OCI-LY1 (cell line): ENCODE results near the gene SOX18.

Experiments
- H2AFZ ChIP-seq: fragments of 200-600 bp; sonication (generic), shearing (Covaris generic); 2 replicates; pipeline ENCODE4 v1.6.0; 2014; ENCODE audit warnings: antibody characterized with exemption, mild to moderate bottlenecking, low read length
- H3F3A ChIP-seq: fragments of 200-600 bp; sonication (generic), shearing (Covaris generic); 2 replicates; pipeline ENCODE4 v1.6.0; 2014; ENCODE audit warnings: mild to moderate bottlenecking, antibody characterized with exemption, low read length, moderate library complexity; ENCODE audit not compliant: insufficient read depth
- H3K27ac ChIP-seq: fragments of 200-600 bp; sonication (generic); 2 replicates; pipeline ENCODE4 v1.5.1; 2014; ENCODE audit warnings: low read length, mixed run types, mild to moderate bottlenecking, low read depth; ENCODE audit not compliant: poor library complexity, severe bottlenecking
- H3K27me3 ChIP-seq: fragments of 200-600 bp; sonication (generic); 2 replicates; pipeline ENCODE4 v1.6.0; 2014; ENCODE audit warnings: antibody characterized with exemption, mild to moderate bottlenecking, low read length, moderate library complexity; ENCODE audit not compliant: insufficient read depth
- H3K36me3 ChIP-seq: fragments of 200-600 bp; sonication (generic); 2 replicates; pipeline ENCODE4 v1.6.1; 2014; ENCODE audit warnings: mild to moderate bottlenecking, antibody characterized with exemption, low read length, moderate library complexity, mixed read lengths; ENCODE audit not compliant: insufficient read depth
- H3K4me1 ChIP-seq: fragments of 200-600 bp; sonication (generic); 2 replicates; pipeline ENCODE4 v1.5.1; 2014; ENCODE audit warnings: mild to moderate bottlenecking, low read length, moderate library complexity; ENCODE audit not compliant: insufficient read depth, severe bottlenecking
- H3K4me2 ChIP-seq: fragments of 200-600 bp; sonication (generic), shearing (Covaris generic); 2 replicates; pipeline ENCODE4 v1.6.1; 2014; ENCODE audit warnings: low read length
- H3K4me3 ChIP-seq: fragments of 200-600 bp; sonication (generic); 2 replicates; pipeline ENCODE4 v1.5.1; 2014; ENCODE audit warnings: low read length, low read depth, mild to moderate bottlenecking, mixed read lengths; ENCODE audit not compliant: poor library complexity, severe bottlenecking
- H3K79me2 ChIP-seq: fragments of 200-600 bp; shearing (Covaris generic); 2 replicates; pipeline ENCODE4 v1.6.1; 2016; ENCODE audit warnings: mixed run types, low read length, mixed read lengths; ENCODE audit not compliant: insufficient read depth
- H3K9ac ChIP-seq: fragments of 200-600 bp; sonication (generic), shearing (Covaris generic); 2 replicates; pipeline ENCODE4 v1.6.1; 2014; ENCODE audit warnings: mild to moderate bottlenecking, low read length, mixed read lengths
- H3K9me2 ChIP-seq: fragments of 200-600 bp; sonication (generic), shearing (Covaris generic); 2 replicates; pipeline ENCODE4 v1.6.1; 2014; ENCODE audit warnings: low read depth, mild to moderate bottlenecking, low read length, mixed read lengths
- H3K9me3 ChIP-seq: fragments of 200-600 bp; shearing (Covaris generic); 2 replicates; pipeline ENCODE4 v1.6.1; 2014; ENCODE audit warnings: low read length, mixed read lengths
- H4K20me1 ChIP-seq: fragments of 200-600 bp; sonication (generic), shearing (Covaris generic); 2 replicates; pipeline ENCODE4 v1.6.0; 2016; ENCODE audit warnings: mild to moderate bottlenecking, low read length; ENCODE audit not compliant: insufficient read depth
- EZH2 ChIP-seq: fragments of 200-600 bp; sonication (generic), shearing (Covaris generic); IDR thresholded peaks from 2 replicates; pipeline ENCODE4 v1.8.0; 2017; ENCODE audit warnings: borderline replicate concordance, mixed run types, mild to moderate bottlenecking, antibody characterized with exemption, low read length, moderate library complexity, mixed read lengths
- TF ChIP-seq, protein P1 (sequence below): fragments of 200-600 bp; sonication (generic), shearing (Covaris generic); IDR thresholded peaks from 2 replicates; pipeline ENCODE4 v1.5.1; 2017; ENCODE audit warnings: mild to moderate bottlenecking, antibody characterized with exemption, low read length, moderate library complexity, mixed read lengths

Gene SOX18

DNA sequence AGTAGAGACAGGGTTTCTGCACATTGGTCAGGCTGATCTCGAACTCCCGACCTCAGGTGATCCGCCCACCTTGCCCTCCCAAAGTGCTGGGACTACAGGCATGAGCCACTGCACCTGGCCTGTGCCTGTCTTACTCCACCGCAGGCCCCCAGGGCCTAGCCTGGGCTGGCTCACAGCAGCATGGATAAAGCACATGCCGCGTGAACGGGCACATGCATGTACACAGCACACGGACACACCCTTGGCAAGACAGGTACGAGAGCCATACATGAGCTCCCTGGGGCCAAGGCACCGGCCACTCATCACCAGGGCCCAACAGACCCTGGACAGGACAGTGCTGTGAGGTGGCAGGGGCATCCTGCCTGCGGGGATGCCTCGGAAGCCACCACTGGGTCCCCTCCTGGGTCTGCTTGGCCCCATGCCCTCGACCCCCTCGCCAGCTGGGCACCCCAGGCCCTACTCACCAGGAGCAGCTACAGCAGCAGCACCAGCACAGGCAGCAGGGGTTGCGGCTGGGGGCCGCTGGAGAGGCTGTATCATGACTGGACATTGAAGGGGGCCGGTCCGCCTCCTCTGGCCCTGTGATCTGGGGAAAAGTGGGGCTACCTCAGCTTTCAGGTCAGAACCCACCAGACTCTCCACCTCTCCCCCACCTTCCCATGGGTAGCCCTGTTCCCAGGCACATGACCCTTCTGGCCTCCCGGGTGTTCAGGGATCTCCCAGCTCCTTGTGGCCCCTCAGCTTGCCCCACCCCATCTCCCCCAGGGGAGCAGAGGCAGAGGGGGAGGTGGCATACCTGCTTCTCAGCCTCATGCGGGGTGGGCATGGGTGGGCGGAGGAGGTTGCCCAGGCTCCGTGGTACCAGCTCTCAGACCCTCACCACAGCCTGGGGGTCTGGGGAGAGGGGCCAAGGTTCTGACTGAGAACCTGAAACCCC lies 26.9 kb upstream of the SOX18 start:
- no peaks in the 10 kb centered on the region for H3K27me3 ChIP-seq
- no peak overlapping the region for H3K4me2 ChIP-seq
- no peak overlapping the region for H3K9ac ChIP-seq
- no peak overlapping the region for H3K4me3 ChIP-seq
- no peaks in the 10 kb centered on the region for H3F3A ChIP-seq
- no peak for TF ChIP-seq EZH2
- TF ChIP-seq, protein P1, sequence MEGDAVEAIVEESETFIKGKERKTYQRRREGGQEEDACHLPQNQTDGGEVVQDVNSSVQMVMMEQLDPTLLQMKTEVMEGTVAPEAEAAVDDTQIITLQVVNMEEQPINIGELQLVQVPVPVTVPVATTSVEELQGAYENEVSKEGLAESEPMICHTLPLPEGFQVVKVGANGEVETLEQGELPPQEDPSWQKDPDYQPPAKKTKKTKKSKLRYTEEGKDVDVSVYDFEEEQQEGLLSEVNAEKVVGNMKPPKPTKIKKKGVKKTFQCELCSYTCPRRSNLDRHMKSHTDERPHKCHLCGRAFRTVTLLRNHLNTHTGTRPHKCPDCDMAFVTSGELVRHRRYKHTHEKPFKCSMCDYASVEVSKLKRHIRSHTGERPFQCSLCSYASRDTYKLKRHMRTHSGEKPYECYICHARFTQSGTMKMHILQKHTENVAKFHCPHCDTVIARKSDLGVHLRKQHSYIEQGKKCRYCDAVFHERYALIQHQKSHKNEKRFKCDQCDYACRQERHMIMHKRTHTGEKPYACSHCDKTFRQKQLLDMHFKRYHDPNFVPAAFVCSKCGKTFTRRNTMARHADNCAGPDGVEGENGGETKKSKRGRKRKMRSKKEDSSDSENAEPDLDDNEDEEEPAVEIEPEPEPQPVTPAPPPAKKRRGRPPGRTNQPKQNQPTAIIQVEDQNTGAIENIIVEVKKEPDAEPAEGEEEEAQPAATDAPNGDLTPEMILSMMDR: no peak
- H3K27ac ChIP-seq: no peak overlapping the region
- H3K9me2 ChIP-seq: no peaks in the 10 kb centered on the region
- H3K79me2 ChIP-seq: no peaks in the 10 kb centered on the region
- no peaks in the 10 kb centered on the region for H3K9me3 ChIP-seq
- H3K36me3 ChIP-seq: no peaks in the 10 kb centered on the region; the same call in 1 of the 2 replicates
- H2AFZ ChIP-seq: no peak overlapping the region
- H4K20me1 ChIP-seq: no peaks in the 10 kb centered on the region
- peaks cover 24% of the 10 kb centered on the region for H3K4me1 ChIP-seq

DNA sequence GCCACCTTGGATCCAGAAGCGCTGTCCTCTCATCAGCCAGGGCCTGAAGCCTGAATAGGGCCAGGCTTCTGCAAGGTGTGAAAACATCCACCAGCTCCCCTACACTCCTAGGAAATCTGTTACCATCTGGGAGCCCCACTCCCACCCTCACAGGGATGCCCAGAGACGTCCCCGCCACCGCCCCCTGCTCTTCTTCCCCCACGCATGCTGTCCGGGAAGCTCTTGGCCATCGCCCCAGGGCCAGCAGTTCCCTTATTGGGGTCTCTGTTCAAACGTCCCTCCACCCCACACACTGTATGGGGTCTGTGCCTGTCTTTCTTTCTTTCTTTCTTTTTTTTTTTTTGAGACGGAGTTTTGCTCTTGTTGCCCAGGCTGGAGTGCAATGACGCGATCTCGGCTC lies 26.1 kb upstream of the SOX18 start:
- Histone ChIP-seq H3K9me3 (no peaks in the 10 kb centered on the region), H3K27ac (no peak overlapping the region), H4K20me1 (no peaks in the 10 kb centered on the region), H2AFZ (no peak overlapping the region), H3K79me2 (no peaks in the 10 kb centered on the region), H3K4me1 (peaks cover 24% of the 10 kb centered on the region), H3K4me3 (no peak overlapping the region), H3K4me2 (no peak overlapping the region), H3K27me3 (0 out of 2 replicates have a peak, but pooled peaks cover 2% of the 10 kb centered on the region), H3K9ac (no peak overlapping the region), H3K36me3 (no peaks in the 10 kb centered on the region; the same call in 1 of the 2 replicates), H3F3A (no peaks in the 10 kb centered on the region), H3K9me2 (no peaks in the 10 kb centered on the region)
- no peak for TF ChIP-seq EZH2
- TF ChIP-seq, protein P1: no peak

DNA sequence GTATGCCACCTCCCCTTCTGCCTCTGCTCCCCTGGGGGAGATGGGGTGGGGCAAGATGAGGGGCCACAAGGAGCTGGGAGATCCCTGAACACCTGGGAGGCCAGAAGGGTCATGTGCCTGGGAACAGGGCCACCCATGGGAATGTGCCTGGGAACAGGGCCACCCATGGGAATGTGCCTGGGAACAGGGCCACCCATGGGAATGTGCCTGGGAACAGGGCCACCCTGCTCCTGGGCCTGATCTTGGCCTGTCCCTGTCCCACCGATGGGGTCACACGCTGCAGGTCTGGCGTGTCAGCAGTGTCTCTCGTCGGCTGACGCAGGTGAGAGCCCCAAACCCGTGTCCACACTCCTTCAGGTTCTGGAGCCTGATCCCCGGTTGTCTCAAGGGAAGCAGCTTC lies 25.5 kb upstream of the SOX18 start:
- Histone ChIP-seq H3K4me1 (peaks cover 24% of the 10 kb centered on the region), H3K27me3 (0 out of 2 replicates have a peak, but pooled peaks cover 4% of the 10 kb centered on the region), H3K36me3 (no peaks in the 10 kb centered on the region; the same call in 1 of the 2 replicates), H3K9me2 (no peaks in the 10 kb centered on the region), H3K9me3 (no peaks in the 10 kb centered on the region), H2AFZ (no peak overlapping the region), H3F3A (no peaks in the 10 kb centered on the region), H3K4me2 (no peak overlapping the region), H4K20me1 (no peaks in the 10 kb centered on the region), H3K9ac (no peak overlapping the region), H3K79me2 (no peaks in the 10 kb centered on the region), H3K4me3 (no peak overlapping the region), H3K27ac (no peak overlapping the region)
- TF ChIP-seq, protein P1: no peak
- no peak for TF ChIP-seq EZH2
